Fibroblast of the aortic adventitia (primary cell): ENCODE results near the gene CD207. TPM values are rescaled to one million over a fixed set of nuclear protein-coding genes. Genes with fewer than 3 reads are reported as not detected.

ENCODE experiments used
- DNase-seq: peaks from one replicate; pipeline ENCODE4 v3.0.0-alpha.2; 2010; ENCODE audit warnings: low read depth
- H3K4me3 ChIP-seq: 2 replicates; pipeline ENCODE4 v1.5.1; 2011; ENCODE audit warnings: low read depth, mild to moderate bottlenecking, control low read depth, low read length, moderate library complexity
- CTCF ChIP-seq: IDR thresholded peaks from 2 replicates; pipeline ENCODE4 v1.5.1; 2011; ENCODE audit warnings: mild to moderate bottlenecking, low read length, control low read depth, inconsistent platforms; ENCODE audit not compliant: insufficient read depth
- total RNA-seq: library from RNA; depleted of rRNA; stranded (reverse); fragments of >200 nt; gene quantifications from 2 replicates; pipeline ENCODE4 v1.2.3, GENCODE V29; 2012; ENCODE audit warnings: low replicate concordance

The CD207 gene
- total RNA-seq, 1 donor = not detected

- no peak for DNase-seq
- no peak for TF ChIP-seq CTCF
- no peak overlapping the region for H3K4me3 ChIP-seq
Measured at GRCh38 chr2:70797506-70797905, 38.1 kb downstream of the CD207 start.

- no peak overlapping the region for H3K4me3 ChIP-seq
- no peak for TF ChIP-seq CTCF
- DNase-seq = no peak
Measured at GRCh38 chr2:70796262-70796661, 39.4 kb downstream of the CD207 start.

GRCh38 chr2:70795164-70795995 lies 40.2 kb downstream of the CD207 start:
- no peak for DNase-seq
- no peak for TF ChIP-seq CTCF
- H3K4me3 ChIP-seq = no peak overlapping the region

GRCh38 chr2:70793450-70793849 lies 42.2 kb downstream of the CD207 start:
- no peak overlapping the region for H3K4me3 ChIP-seq
- TF ChIP-seq CTCF = no peak
- no peak for DNase-seq

- no peak for DNase-seq
- no peak within 1 kb of the TSS for H3K4me3 ChIP-seq
- no peak for TF ChIP-seq CTCF
Measured at GRCh38 chr2:70790136-70790828, 45.3 kb downstream of the CD207 start, which contains the start of gene FIGLA. TSS of gene FIGLA (minus strand) at chr2:70790643. CDS start at chr2:70790638, 5 bp downstream.

GRCh38 chr2:70789304-70790135 lies 46.1 kb downstream of the CD207 start:
- peak; percentile 65 for TF ChIP-seq CTCF
- peak; percentile 54 for DNase-seq
- H3K4me3 ChIP-seq = no peak overlapping the region
